GM12872 (cell line): ENCODE results near the gene TRIM41.

Source experiments
- TF ChIP-seq, protein P1 (sequence below): IDR thresholded peaks from 3 replicates; pipeline ENCODE4 v1.5.1; 2011; ENCODE audit warnings: low read depth, mild to moderate bottlenecking, low read length, moderate library complexity; ENCODE audit not compliant: insufficient read depth

TRIM41 gene

DNA sequence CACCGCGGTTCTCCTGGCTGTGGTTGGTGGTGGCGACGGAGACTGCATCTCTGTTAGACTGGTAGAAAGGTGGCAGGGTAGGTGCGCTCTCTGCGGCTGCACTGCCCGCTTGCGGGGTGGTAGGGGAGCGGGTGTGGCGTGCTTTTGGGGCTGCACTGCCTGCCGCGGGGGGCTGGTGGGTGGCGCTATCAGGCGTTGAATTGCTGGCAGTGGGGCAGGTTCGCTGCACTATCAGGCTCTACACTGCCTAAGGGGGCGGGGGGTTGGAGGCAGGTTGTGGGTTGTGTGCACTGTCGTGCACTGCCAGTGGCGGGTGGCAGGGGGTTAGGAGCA is 58.9 kb downstream of the TRIM41 start:
- TF ChIP-seq, protein P1, sequence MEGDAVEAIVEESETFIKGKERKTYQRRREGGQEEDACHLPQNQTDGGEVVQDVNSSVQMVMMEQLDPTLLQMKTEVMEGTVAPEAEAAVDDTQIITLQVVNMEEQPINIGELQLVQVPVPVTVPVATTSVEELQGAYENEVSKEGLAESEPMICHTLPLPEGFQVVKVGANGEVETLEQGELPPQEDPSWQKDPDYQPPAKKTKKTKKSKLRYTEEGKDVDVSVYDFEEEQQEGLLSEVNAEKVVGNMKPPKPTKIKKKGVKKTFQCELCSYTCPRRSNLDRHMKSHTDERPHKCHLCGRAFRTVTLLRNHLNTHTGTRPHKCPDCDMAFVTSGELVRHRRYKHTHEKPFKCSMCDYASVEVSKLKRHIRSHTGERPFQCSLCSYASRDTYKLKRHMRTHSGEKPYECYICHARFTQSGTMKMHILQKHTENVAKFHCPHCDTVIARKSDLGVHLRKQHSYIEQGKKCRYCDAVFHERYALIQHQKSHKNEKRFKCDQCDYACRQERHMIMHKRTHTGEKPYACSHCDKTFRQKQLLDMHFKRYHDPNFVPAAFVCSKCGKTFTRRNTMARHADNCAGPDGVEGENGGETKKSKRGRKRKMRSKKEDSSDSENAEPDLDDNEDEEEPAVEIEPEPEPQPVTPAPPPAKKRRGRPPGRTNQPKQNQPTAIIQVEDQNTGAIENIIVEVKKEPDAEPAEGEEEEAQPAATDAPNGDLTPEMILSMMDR, result no peak

DNA sequence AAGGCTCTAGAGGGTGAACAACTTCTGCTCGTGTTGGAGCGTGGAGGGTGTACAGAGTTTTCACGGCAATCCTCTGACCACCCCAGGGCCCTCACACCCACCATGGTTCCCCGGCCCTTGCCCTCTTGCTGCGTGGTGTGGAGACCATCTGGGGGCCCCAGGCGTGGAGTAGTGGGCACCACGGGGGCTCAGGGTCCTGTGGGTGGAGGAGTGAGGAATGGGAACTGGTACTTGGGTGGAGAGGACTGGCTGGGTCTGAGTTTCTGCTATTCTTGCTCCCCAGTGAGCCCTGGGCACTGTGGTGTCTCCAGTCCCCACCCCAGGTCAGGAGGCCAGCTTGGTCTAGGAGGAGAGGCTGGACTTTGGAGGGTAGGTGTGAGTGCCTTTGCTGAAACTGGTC is 59.8 kb downstream of the TRIM41 start:
- TF ChIP-seq, protein P1, result no peak

DNA sequence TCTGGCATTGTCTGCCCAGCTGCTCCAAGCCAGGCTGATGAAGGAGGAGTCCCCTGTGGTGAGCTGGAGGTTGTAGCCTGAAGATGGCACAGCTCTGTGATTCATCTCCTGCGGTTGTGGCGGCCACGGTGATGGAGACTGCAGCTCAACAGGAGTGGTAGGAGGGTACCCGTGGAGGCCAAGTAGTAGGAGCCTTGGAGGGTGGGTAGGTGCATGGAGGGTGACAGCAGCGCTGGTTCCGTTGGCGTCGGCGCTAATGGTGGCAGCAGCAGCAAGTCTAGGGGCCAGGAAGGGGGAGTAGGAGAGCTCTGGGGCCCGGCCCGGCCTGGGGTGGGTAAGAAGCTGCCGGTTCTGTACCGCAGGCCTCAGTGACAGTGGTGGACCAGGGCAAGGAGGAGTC is 60.3 kb downstream of the TRIM41 start:
- TF ChIP-seq, protein P1, result no peak
